Mammary epithelial cell (primary cell): ENCODE data around the gene LDHAL6B.

Experiments
- EZH2 ChIP-seq: IDR thresholded peaks from 2 replicates; pipeline ENCODE4 v1.6.1; 2012; ENCODE audit warnings: low read length, inconsistent platforms, borderline replicate concordance
- TF ChIP-seq, protein P1 (sequence below), 2 donors: IDR thresholded peaks in 1 of 2; conservative IDR thresholded peaks in 1 of 2; 2 replicates each; pipeline ENCODE4 v1.5.1; 2011 to 2012; ENCODE audit warnings: inconsistent platforms in 2 of 2, low read length in 2 of 2, mild to moderate bottlenecking in 2 of 2, control low read depth in 1 of 2, low read depth in 1 of 2; ENCODE audit not compliant: insufficient read depth in 1 of 2; ENCODE audit errors: extremely low read depth in 1 of 2

DNA sequence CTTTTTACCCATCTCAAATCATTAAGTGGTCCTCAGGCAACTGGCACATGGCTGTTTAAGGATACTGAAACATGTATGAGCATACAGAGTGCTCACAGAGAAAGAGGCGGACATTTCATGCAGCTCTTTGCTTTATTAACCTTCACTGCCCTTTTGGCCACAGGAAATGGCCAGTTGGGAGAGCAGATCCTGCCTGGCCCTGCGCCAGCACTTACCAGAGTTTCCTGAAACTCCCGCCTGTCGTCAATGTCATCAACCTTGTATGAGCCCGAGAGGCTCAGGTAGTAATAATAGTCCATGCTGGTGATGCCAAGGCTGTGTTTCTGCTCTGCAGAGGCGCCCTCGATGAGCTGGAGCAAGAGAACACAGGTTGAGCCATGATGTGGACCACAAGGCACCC, 17.8 kb downstream of the LDHAL6B start:
- TF ChIP-seq, protein P1, sequence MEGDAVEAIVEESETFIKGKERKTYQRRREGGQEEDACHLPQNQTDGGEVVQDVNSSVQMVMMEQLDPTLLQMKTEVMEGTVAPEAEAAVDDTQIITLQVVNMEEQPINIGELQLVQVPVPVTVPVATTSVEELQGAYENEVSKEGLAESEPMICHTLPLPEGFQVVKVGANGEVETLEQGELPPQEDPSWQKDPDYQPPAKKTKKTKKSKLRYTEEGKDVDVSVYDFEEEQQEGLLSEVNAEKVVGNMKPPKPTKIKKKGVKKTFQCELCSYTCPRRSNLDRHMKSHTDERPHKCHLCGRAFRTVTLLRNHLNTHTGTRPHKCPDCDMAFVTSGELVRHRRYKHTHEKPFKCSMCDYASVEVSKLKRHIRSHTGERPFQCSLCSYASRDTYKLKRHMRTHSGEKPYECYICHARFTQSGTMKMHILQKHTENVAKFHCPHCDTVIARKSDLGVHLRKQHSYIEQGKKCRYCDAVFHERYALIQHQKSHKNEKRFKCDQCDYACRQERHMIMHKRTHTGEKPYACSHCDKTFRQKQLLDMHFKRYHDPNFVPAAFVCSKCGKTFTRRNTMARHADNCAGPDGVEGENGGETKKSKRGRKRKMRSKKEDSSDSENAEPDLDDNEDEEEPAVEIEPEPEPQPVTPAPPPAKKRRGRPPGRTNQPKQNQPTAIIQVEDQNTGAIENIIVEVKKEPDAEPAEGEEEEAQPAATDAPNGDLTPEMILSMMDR (conservative IDR thresholded peaks at IDR 0.05 in 1 of 2, IDR thresholded peaks at IDR 0.05 in 1 of 2; ENCODE audit: extremely low read depth in 1 of 2, insufficient read depth in 1 of 2, low read depth in 1 of 2, low read length in 2 of 2) = no peak
- TF ChIP-seq EZH2 = no peak
